Naive B cell (primary cell): ENCODE results near the gene ADIRF. TPM values are rescaled to one million over a fixed set of nuclear protein-coding genes. Genes with fewer than 3 reads are reported as not detected.
"Not testable (repeated sequence)": the region's sequence is repeated elsewhere in the genome, so short reads cannot be mapped to it uniquely, and the experiment has no call there.

Source experiments
- ATAC-seq, 2 donors: fragments of 150-1000 bp; cut with Tn5 transposase; 2 replicates each; pipeline ENCODE4 v1.10.0; 2021; ENCODE audit warnings: low read depth in 2 of 2, mild to moderate bottlenecking in 2 of 2, moderate library complexity in 2 of 2
- DNase-seq: peaks from one replicate; pipeline ENCODE4 v3.0.0; 2022
- H3K27ac Mint-ChIP-seq, 6 donors: one replicate each; pipeline ENCODE4 v1.8.0; 2020 to 2022; ENCODE audit warnings: mild to moderate bottlenecking in 6 of 6, mixed read lengths in 6 of 6, moderate library complexity in 5 of 6, inconsistent platforms in 2 of 6
- H3K27me3 Mint-ChIP-seq, 3 donors: one replicate each; pipeline ENCODE4 v1.8.0; 2021 to 2022; ENCODE audit warnings: mixed read lengths in 3 of 3, mild to moderate bottlenecking in 1 of 3
- H3K36me3 Mint-ChIP-seq, 2 donors: one replicate each; pipeline ENCODE4 v1.8.0; 2020 to 2022; ENCODE audit warnings: mixed read lengths in 2 of 2, inconsistent platforms in 1 of 2, mild to moderate bottlenecking in 1 of 2
- H3K4me1 Mint-ChIP-seq, 3 donors: one replicate each; pipeline ENCODE4 v1.8.0; 2020 to 2022; ENCODE audit warnings: mixed read lengths in 3 of 3, inconsistent platforms in 1 of 3, mild to moderate bottlenecking in 1 of 3, moderate library complexity in 1 of 3
- H3K4me3 Mint-ChIP-seq, 8 donors: one replicate each; pipeline ENCODE4 v1.8.0; 2020 to 2022; ENCODE audit warnings: mild to moderate bottlenecking in 8 of 8, mixed read lengths in 8 of 8, moderate library complexity in 8 of 8, inconsistent platforms in 2 of 8
- H3K9me3 Mint-ChIP-seq, 7 donors: one replicate each; pipeline ENCODE4 v1.8.0; 2020 to 2022; ENCODE audit warnings: mixed read lengths in 7 of 7, mild to moderate bottlenecking in 5 of 7, inconsistent platforms in 2 of 7, moderate library complexity in 1 of 7
- polyA plus RNA-seq, 6 donors: library from polyadenylated mRNA; unstranded; fragments of 300-500 nt; fragmentation: Illumina TruSeq; gene quantifications; one replicate each; pipeline ENCODE4 v1.2.3, GENCODE V29; 2021; ENCODE audit warnings: low read depth in 6 of 6

The ADIRF gene
- not detected for polyA plus RNA-seq

DNA sequence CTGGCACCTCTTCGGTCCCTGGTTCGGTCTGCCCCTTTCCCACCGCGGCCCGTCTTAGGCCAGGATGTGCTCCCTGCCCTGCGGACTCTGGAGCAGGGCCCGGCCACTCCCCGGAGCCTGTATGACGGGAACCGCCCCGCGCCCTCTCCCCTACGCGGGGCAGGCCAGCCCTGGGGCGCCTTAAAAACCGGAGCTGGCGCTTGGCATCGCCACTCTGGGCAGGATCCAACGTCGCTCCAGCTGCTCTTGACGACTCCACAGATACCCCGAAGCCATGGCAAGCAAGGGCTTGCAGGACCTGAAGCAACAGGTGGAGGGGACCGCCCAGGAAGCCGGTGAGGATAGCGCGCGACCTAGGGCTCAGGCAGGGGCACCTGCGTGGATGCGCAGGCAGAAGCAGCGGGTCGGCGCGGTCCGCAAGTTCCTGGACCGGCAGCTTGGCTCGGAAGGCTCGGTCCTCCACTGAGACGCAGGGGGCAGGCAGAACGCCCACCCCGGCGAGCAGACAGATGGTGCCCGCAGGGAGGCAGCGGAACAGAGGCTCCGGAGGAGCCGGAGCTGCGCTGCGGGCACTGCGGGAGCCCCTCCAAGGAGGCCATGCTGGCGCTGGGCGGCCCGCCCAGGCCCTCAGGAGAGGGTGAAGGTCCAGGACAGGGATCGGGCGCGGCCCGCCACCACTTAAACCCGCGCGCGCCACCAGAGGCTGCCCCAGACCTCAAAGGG lies at the start of gene ADIRF:
ADIRF (plus strand) TSS at position 212 of the 723 bp plus-strand sequence; CDS start at position 275, 63 bp downstream.
- H3K4me1 Mint-ChIP-seq = peaks cover 21 to 43% (median 30%) of the 10 kb centered on the region in 3 donors
- no peak for DNase-seq
- peaks cover 12 to 24% (median 15%) of the 10 kb centered on the region in 3 donors for H3K27me3 Mint-ChIP-seq

GRCh38 chr10:86922553-86922961 lies 45.7 kb upstream of the ADIRF start:
- DNase-seq (no peak), ATAC-seq (no peak)
- Mint-ChIP-seq H3K4me1 (no peaks in the 10 kb centered on the region), H3K4me3 (no peak overlapping the region), H3K9me3 (no peaks in the 10 kb centered on the region), H3K27ac (no peak overlapping the region), H3K36me3 (peaks cover 0 to 9% of the 10 kb centered on the region in 2 donors), H3K27me3 (no peaks in the 10 kb centered on the region)

More for the DNA sequence above, at the start of gene ADIRF:
- peak within 1 kb of the TSS in 6 of 8 donors; percentile 8 to 88 (median 53) for H3K4me3 Mint-ChIP-seq
- no peak for ATAC-seq
- H3K27ac Mint-ChIP-seq = peak within 1 kb of the TSS in 1 of 6 donors; percentile 86
- H3K9me3 Mint-ChIP-seq = peaks cover 0 to 4% (median 0%) of the 10 kb centered on the region in 7 donors
- no peaks in the 10 kb centered on the region for H3K36me3 Mint-ChIP-seq

DNA sequence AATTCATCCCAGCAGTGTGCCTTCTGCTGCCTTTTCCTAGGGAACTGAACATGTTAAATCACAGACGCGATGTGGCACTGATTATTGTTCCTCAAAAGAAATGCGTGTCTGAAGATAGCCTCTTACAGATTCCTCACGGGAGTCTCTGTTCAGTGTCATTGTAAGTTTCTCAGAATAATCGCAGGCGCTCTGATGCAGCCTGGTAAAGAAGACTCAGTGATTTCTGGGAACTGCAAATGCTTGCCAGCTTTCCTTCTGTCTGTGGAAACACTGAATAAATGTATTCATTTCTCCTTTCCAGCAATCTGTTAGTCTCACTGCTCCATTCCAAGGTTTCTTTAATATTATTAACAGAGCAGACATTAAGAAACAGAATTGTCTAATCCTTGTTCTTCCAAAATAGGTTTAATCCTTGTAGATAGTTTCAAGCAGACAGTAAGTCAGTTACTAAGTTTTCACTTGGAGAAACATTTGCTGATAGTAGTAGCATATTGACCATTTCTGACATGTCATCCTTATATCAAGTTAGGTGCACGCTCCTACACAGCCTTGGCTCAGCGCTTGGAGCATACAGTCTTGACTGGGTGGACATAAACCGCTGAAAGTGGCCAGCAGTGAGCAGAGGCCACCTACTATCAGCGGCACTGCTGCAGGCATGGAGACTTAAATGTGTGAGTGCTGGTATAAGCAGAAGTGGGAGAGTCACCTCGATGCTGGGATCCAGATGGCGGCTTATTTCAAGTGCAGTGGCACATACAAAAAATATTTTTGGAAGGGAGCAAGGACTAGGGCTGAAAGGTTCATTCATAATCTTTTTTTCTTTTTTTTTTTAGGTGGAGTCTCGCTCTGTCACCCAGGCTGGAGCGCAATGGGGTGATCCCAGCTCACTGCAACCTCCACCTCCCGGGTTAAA lies 38.6 kb upstream of the ADIRF start:
- ATAC-seq (no peak), DNase-seq (no peak)
- H3K36me3 Mint-ChIP-seq = no peaks in the 10 kb centered on the region
- H3K4me1 Mint-ChIP-seq = no peaks in the 10 kb centered on the region
- H3K27me3 Mint-ChIP-seq = peaks cover 0 to 9% (median 0%) of the 10 kb centered on the region in 3 donors
- H3K27ac Mint-ChIP-seq = peak overlapping the region in 2 of 6 donors; percentile 14 to 66
- H3K9me3 Mint-ChIP-seq = no peaks in the 10 kb centered on the region
- H3K4me3 Mint-ChIP-seq = no peak overlapping the region

DNA sequence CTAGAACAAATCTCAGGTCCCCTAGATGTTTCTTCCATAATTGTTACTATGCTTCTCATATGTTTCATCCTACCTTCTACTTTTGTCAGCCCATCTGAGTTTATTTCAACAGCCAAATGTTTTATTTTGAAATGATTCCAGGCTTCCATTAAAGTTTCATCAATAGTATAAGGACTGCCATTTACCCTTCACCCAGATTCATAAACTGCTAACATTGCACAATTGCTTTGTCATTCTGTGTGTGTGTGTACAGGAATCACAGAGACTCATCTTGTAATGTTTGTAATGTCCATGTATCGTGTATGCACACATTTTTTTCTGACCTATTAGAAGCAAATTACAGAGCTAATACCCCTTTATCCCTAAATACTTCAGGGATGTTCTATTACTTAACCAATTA lies 36.4 kb upstream of the ADIRF start:
- Mint-ChIP-seq H3K27me3 (peaks cover 0 to 9% (median 8%) of the 10 kb centered on the region in 3 donors), H3K4me1 (no peaks in the 10 kb centered on the region), H3K4me3 (no peak overlapping the region), H3K36me3 (no peaks in the 10 kb centered on the region), H3K9me3 (no peaks in the 10 kb centered on the region), H3K27ac (peak overlapping the region in 1 of 6 donors; percentile 58)
- no peak for ATAC-seq
- DNase-seq = no peak

- no peak for DNase-seq
- H3K4me1 Mint-ChIP-seq = no peaks in the 10 kb centered on the region
- peaks cover 0 to 13% (median 8%) of the 10 kb centered on the region in 3 donors for H3K27me3 Mint-ChIP-seq
- H3K9me3 Mint-ChIP-seq = no peaks in the 10 kb centered on the region
- no peak for ATAC-seq
- no peak overlapping the region for H3K27ac Mint-ChIP-seq
- H3K36me3 Mint-ChIP-seq = no peaks in the 10 kb centered on the region
- H3K4me3 Mint-ChIP-seq = peak overlapping the region in 1 of 8 donors; percentile 6
Observed at GRCh38 chr10:86932674-86933073, 35.6 kb upstream of the ADIRF start.

GRCh38 chr10:86934162-86934711 lies 34.0 kb upstream of the ADIRF start:
- H3K4me3 Mint-ChIP-seq, DNase-seq, H3K27ac Mint-ChIP-seq, H3K9me3 Mint-ChIP-seq, H3K36me3 Mint-ChIP-seq, ATAC-seq, H3K4me1 Mint-ChIP-seq: not testable (repeated sequence)
- H3K27me3 Mint-ChIP-seq = peaks cover 0 to 13% (median 8%) of the 10 kb centered on the region in 3 donors

DNA sequence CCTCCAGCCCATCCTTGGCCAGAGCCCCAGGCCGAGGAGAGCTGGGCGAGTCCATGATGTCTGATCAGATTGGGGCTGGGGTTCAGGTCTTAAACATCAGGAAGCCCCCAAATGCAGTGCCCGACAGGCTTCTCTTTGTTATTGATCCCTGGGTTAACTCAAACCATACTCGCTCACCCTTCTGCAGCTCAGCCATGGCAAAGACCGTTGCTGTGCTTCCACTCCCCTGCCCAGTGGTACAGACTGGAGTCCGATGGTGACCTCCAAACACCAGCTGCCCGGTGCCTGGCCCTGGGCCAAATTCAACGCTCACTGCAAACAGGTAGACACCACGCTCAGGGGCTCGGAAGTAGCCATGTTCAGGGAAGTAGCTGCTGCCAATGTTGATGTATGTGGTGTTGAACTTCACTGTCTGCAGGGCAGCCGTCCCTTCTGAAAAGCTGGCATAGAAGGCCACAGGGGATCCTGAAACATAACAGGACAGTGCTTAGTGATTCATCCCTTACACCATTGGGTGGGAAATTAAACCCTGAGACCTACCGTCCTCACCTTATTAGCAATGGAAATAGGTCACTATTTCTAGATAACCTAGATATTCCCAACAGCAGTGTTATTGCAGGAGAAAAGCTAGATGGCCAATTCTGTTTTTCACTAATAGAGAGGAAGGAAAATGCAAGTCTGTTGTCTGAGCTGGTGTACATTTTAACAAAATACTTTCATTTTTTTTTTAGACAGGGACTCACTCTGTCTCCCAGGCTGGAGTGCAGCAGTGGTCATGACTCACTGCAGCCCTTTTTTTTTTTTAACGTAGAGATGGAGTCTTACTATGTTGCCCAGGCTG lies 31.4 kb upstream of the ADIRF start:
- Mint-ChIP-seq H3K4me3 (no peak overlapping the region), H3K27me3 (peaks cover 0 to 13% (median 8%) of the 10 kb centered on the region in 3 donors), H3K36me3 (no peaks in the 10 kb centered on the region), H3K4me1 (peaks cover 0 to 5% (median 0%) of the 10 kb centered on the region in 3 donors), H3K9me3 (no peaks in the 10 kb centered on the region), H3K27ac (no peak overlapping the region)
- DNase-seq = no peak
- ATAC-seq = no peak

DNA sequence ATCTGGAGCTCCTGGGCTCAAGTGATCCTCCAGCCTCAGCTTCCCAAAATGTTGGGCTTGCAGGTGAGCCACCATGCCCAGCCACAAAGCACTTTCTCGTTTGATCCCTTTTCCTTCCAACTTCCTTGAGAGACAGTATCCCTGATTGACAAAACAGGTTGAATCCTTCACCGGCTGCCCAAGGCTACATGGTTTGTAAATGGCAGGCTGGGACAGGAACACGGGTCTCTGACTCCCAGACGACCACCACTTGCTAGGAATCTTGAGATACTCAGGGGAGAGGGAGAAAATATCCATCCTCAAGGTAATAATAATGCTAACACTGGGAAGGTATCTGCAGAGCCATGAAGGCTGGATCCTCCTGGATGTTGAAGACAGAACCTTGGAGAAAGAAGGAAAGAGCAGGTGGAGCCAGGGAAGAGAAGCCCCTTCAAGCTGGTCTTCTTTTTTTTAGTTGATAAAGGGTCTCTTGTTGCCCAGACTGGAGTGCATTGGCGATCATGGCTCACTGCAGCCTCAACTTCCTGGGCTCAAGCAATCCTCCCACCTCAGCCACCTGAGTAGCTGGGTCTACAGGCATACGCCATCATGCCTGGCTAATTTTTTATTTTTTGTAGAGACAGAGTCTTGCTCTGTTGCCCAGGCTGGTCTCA lies 30.7 kb upstream of the ADIRF start:
- Mint-ChIP-seq H3K27ac (peak overlapping the region in 1 of 6 donors; percentile 47), H3K9me3 (no peaks in the 10 kb centered on the region), H3K4me3 (no peak overlapping the region), H3K4me1 (peaks cover 0 to 5% (median 0%) of the 10 kb centered on the region in 3 donors), H3K36me3 (no peaks in the 10 kb centered on the region), H3K27me3 (peaks cover 0 to 11% (median 8%) of the 10 kb centered on the region in 3 donors)
- DNase-seq (no peak), ATAC-seq (no peak)

DNA sequence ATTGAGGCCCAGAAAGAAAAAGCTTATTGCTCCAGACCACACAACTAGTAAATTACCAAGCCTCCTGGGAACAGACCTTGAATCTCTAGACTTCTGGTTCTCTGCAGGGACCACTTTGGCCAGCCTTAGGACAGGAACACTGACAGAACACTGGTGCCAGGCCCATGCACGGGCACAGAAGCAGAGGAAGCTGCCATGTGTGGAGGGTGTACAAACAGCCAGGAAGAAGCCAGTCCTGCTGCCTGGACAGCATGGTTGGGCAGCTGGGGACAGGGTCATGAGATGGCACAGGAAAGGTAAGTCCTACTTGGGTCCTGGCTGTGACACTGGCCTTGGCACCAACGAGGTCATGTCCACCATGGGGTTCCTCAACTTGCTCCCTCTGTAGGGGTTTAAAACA lies 30.0 kb upstream of the ADIRF start:
- no peaks in the 10 kb centered on the region for H3K36me3 Mint-ChIP-seq
- H3K27me3 Mint-ChIP-seq = peaks cover 0 to 8% (median 4%) of the 10 kb centered on the region in 3 donors
- no peak for ATAC-seq
- peak overlapping the region in 1 of 8 donors; percentile 16 for H3K4me3 Mint-ChIP-seq
- H3K4me1 Mint-ChIP-seq = peaks cover 0 to 5% (median 0%) of the 10 kb centered on the region in 3 donors
- DNase-seq = no peak
- H3K27ac Mint-ChIP-seq = no peak overlapping the region
- no peaks in the 10 kb centered on the region for H3K9me3 Mint-ChIP-seq

- H3K27ac Mint-ChIP-seq, H3K36me3 Mint-ChIP-seq, H3K4me1 Mint-ChIP-seq, DNase-seq, H3K4me3 Mint-ChIP-seq, ATAC-seq, H3K9me3 Mint-ChIP-seq, H3K27me3 Mint-ChIP-seq: not testable (repeated sequence)
Observed at GRCh38 chr10:86940076-86940475, 28.2 kb upstream of the ADIRF start.

DNA sequence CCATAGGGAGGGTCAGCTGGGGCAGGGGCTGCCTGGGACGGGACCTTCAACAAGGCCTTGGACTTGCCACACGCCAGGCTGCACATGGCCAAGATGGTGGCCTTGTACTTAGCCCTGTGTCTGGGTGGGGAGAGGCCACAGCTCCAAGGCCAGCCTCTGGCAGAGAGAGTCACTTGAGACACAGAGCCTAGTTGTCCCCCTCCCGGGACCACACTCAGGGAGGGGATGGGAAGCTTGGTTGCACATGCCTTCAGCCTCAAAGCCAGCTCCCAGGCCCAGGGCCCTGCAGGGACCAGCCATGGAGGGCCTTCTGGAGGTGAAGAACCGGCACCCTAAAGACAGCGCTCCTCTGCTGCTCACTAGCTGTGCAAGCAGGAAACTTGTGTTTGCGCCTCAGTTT lies 27.6 kb upstream of the ADIRF start:
- Mint-ChIP-seq H3K27me3 (peaks cover 0 to 8% (median 4%) of the 10 kb centered on the region in 3 donors), H3K36me3 (no peaks in the 10 kb centered on the region), H3K27ac (no peak overlapping the region), H3K9me3 (no peaks in the 10 kb centered on the region), H3K4me3 (no peak overlapping the region), H3K4me1 (peaks cover 0 to 5% (median 0%) of the 10 kb centered on the region in 3 donors)
- DNase-seq = no peak
- no peak for ATAC-seq

GRCh38 chr10:86941426-86941825 lies 26.9 kb upstream of the ADIRF start:
- peaks cover 0 to 5% (median 0%) of the 10 kb centered on the region in 3 donors for H3K4me1 Mint-ChIP-seq

More at GRCh38 chr10:86941426-86941825, 26.9 kb upstream of the ADIRF start:
- ATAC-seq = no peak
- peaks cover 0 to 5% (median 2%) of the 10 kb centered on the region in 3 donors for H3K27me3 Mint-ChIP-seq
- no peak overlapping the region for H3K27ac Mint-ChIP-seq
- no peak for DNase-seq
- no peaks in the 10 kb centered on the region for H3K9me3 Mint-ChIP-seq
- no peak overlapping the region for H3K4me3 Mint-ChIP-seq
- no peaks in the 10 kb centered on the region for H3K36me3 Mint-ChIP-seq
